Duodenal mucosa (tissue), 2 donors: ENCODE results near the gene SORCS2.

Experiments used
- H3K27ac ChIP-seq: one replicate; pipeline ENCODE4 v1.7.0; 2013; ENCODE audit warnings: low read depth, low read length
- H3K27me3 ChIP-seq, 2 donors: one replicate each; pipeline ENCODE4 v1.7.0; 2013; ENCODE audit warnings: low read length in 2 of 2, control low read depth in 1 of 2; ENCODE audit not compliant: insufficient read depth in 2 of 2, control insufficient read depth in 1 of 2
- H3K36me3 ChIP-seq, 2 donors: one replicate each; pipeline ENCODE4 v1.7.0; 2013; ENCODE audit warnings: low read length in 2 of 2, control low read depth in 1 of 2; ENCODE audit not compliant: insufficient read depth in 2 of 2, control insufficient read depth in 1 of 2
- H3K4me1 ChIP-seq, 2 donors: one replicate each; pipeline ENCODE4 v1.7.0; 2013; ENCODE audit warnings: low read length in 2 of 2, control low read depth in 1 of 2; ENCODE audit not compliant: insufficient read depth in 2 of 2, control insufficient read depth in 1 of 2
- H3K4me3 ChIP-seq, 2 donors: one replicate each; pipeline ENCODE4 v1.7.0; 2013; ENCODE audit warnings: low read length in 2 of 2, low read depth in 1 of 2
- H3K9ac ChIP-seq, 2 donors: one replicate each; pipeline ENCODE4 v1.7.0; 2013; ENCODE audit warnings: low read length in 2 of 2, low read depth in 1 of 2
- H3K9me3 ChIP-seq, 2 donors: one replicate each; pipeline ENCODE4 v1.7.0; 2013; ENCODE audit warnings: low read length in 2 of 2, control low read depth in 1 of 2; ENCODE audit not compliant: control insufficient read depth in 1 of 2

SORCS2 gene

GRCh38 chr4:7192252-7193029 lies at the start of gene SORCS2:
Gene SORCS2 (plus strand): TSS chr4:7192538.
- H3K27ac ChIP-seq: no peak within 1 kb of the TSS
- H3K27me3 ChIP-seq: peaks cover 46 to 59% of the 10 kb centered on the region in 2 donors
- H3K4me1 ChIP-seq: no peaks in the 10 kb centered on the region
- H3K36me3 ChIP-seq: no peaks in the 10 kb centered on the region
- H3K9me3 ChIP-seq: no peaks in the 10 kb centered on the region
- H3K9ac ChIP-seq: no peak within 1 kb of the TSS
- H3K4me3 ChIP-seq: peak within 1 kb of the TSS; percentile 43

DNA sequence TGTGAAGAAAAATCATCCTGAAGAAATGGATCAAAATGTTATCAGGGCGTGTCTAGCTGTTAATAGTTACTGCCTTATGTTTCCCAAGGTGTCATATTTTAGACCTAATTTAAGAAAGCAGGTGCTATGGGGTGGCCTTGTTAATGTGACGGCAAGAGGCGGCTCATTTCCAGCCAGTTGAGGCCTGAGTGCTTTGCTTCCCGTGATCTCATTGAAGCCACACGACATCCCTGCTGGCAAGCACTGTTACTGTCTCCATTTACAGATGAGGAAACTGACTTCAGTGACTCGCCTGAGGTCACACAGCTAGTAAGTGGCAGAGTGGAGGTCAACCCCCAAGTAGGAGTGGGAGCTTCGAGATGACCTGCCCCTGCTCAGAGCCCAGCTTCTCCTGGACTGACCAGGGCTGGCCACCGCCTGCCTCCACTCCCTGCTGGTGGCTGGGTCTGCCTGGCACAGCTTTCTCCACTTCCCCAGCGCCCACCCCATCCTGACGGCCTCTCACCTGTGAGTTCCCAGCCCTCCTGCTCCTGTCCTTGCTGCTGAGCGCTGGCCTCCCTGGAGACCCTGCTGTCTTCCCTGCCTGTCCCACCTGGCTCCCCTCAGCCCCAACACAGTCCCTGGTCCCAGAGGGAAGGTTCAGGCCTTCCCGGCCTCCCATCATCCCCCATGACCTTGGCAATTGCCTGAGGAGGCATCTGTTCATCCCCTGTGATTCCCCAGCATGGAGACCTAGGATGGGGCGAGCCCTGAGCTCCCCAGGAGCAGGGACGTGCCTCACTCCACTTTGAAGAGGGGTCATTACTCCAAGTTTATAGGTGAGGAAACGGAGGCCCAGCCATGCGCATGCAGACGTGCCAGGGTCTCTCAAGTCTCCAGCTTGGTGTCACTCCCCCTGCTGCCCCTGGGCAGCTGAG lies 47.7 kb upstream of the SORCS2 start:
- Histone ChIP-seq H3K36me3 (no peaks in the 10 kb centered on the region), H3K4me1 (no peaks in the 10 kb centered on the region), H3K9me3 (no peaks in the 10 kb centered on the region), H3K9ac (no peak overlapping the region), H3K27me3 (no peaks in the 10 kb centered on the region), H3K27ac (no peak overlapping the region), H3K4me3 (no peak overlapping the region)

- Histone ChIP-seq H3K4me1 (no peaks in the 10 kb centered on the region), H3K36me3 (no peaks in the 10 kb centered on the region), H3K27me3 (no peaks in the 10 kb centered on the region), H3K9ac (no peak overlapping the region), H3K4me3 (no peak overlapping the region), H3K27ac (no peak overlapping the region), H3K9me3 (no peaks in the 10 kb centered on the region)
Measured at GRCh38 chr4:7145291-7145934, 46.9 kb upstream of the SORCS2 start.

GRCh38 chr4:7146059-7146785 lies 46.1 kb upstream of the SORCS2 start:
- Histone ChIP-seq H3K27me3 (no peaks in the 10 kb centered on the region), H3K9ac (no peak overlapping the region), H3K4me1 (no peaks in the 10 kb centered on the region), H3K9me3 (no peaks in the 10 kb centered on the region), H3K4me3 (no peak overlapping the region), H3K36me3 (no peaks in the 10 kb centered on the region), H3K27ac (no peak overlapping the region)

GRCh38 chr4:7146786-7147115 lies 45.6 kb upstream of the SORCS2 start:
- H3K4me3 ChIP-seq: no peak overlapping the region
- no peaks in the 10 kb centered on the region for H3K9me3 ChIP-seq
- no peaks in the 10 kb centered on the region for H3K4me1 ChIP-seq
- no peak overlapping the region for H3K27ac ChIP-seq
- no peaks in the 10 kb centered on the region for H3K36me3 ChIP-seq
- H3K27me3 ChIP-seq: no peaks in the 10 kb centered on the region
- no peak overlapping the region for H3K9ac ChIP-seq

DNA sequence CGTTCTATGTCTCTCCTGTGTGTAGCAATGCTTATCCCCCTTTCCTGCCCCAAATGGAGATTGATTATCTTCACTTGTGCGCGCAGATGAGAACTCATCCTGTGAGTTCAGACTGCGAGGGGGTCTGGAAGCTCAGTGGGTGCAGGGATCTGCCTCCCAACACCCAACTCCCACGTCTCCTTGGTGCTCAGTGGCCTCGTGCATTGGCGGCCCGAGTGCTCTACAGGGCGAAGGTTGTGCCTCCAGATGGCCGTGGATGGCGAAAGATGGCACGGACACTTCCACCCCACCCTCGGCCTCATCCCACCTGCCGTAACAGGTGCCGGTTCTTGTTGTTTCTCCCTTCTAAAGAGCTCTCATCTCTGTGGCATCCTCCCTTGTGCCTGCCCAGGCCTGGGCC lies 45.1 kb upstream of the SORCS2 start:
- Histone ChIP-seq H3K36me3 (no peaks in the 10 kb centered on the region), H3K4me3 (no peak overlapping the region), H3K9me3 (no peaks in the 10 kb centered on the region)

DNA sequence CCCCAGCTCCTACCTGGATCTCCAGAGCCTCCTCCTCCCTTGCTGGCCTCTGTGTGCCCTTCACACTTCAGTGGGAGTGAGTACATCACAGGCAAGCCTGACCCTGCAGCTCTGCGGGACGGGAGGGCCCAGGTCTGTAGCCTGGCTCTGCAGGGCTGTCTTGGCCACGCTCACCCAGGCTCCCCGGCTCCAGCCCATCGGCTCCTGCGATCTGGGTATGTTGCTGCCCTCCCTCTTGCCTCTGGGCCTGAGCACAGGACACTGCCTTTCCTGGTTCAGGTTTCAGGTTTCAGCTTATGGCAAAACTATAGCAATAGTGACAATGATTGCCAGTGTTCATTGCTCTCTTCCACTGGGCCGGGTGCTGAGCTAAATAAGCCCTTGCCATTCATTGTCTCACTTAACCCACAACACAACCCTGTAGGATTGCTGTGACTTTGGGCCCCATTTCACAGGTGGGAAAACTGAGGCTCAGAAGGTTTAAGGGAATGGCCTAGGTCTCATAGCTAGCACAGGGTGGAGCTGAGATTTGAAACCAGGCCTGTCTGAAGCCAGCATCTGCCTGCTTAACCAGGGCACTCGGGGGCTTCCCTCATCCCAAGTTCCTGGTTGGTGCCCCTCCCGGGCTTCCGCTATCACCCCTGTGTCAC lies 44.6 kb upstream of the SORCS2 start:
- Histone ChIP-seq H3K4me1 (no peaks in the 10 kb centered on the region), H3K4me3 (no peak overlapping the region)

More for the DNA sequence above, 45.1 kb upstream of the SORCS2 start:
- no peak overlapping the region for H3K27ac ChIP-seq
- H3K9ac ChIP-seq: no peak overlapping the region
- H3K4me1 ChIP-seq: no peaks in the 10 kb centered on the region
- H3K27me3 ChIP-seq: no peaks in the 10 kb centered on the region

DNA sequence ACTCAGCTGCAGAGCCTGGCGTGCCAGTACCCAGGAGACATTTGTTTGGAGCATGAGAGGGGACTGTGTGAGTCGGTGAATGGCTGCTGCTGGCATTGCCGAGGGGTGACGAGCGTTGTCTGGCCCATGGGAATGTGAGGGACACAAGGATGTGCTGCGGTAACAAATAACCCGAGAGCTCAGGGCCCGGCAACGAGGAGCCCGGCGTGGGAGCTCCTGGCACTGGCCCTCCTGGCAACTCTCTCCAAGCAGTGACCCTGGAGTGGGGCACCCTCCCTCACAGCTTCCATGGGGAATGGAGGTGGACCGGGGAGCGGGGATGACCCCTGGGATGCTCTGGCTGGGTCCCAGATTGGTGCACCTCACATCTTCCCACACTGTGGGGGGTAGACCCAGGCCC lies 44.0 kb upstream of the SORCS2 start:
- H3K9me3 ChIP-seq: no peaks in the 10 kb centered on the region
- no peak overlapping the region for H3K27ac ChIP-seq
- H3K4me3 ChIP-seq: no peak overlapping the region
- no peaks in the 10 kb centered on the region for H3K4me1 ChIP-seq
- no peaks in the 10 kb centered on the region for H3K27me3 ChIP-seq
- H3K36me3 ChIP-seq: no peaks in the 10 kb centered on the region
- no peak overlapping the region for H3K9ac ChIP-seq

More for the DNA sequence above, 44.6 kb upstream of the SORCS2 start:
- Histone ChIP-seq H3K36me3 (no peaks in the 10 kb centered on the region), H3K9me3 (no peaks in the 10 kb centered on the region), H3K9ac (no peak overlapping the region), H3K27ac (no peak overlapping the region), H3K27me3 (no peaks in the 10 kb centered on the region)

DNA sequence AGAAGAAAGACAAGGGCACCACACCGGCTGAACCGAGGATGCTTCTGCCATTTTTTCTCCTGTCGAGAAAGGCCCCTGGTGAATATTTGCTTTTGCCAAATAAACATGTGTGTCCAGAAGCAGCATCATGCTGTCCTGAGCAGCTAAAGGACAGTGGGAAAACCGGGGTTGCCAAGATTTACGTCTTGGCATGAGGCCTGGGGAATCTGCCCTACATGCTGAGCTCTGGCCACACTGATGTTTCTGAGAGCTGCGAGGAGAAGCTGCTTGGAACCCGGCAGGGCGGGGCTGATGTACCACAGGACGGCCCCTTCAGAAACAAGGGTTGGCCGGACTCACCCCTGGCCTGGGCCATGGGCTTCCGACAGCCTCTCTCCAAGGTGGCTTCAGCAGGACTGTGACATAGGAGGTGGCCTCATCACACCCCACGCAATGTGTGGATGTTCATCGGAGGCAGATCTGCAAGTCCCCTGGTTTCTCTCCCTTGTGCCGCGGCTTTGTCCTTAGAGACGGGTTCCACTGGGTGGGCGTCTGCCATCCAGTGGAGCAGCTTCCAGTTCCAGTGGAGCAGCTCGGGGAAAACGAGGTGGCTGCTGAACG lies 42.2 kb upstream of the SORCS2 start:
- Histone ChIP-seq H3K4me3 (no peak overlapping the region), H3K36me3 (no peaks in the 10 kb centered on the region), H3K4me1 (no peaks in the 10 kb centered on the region), H3K27me3 (no peaks in the 10 kb centered on the region), H3K9ac (no peak overlapping the region), H3K9me3 (no peaks in the 10 kb centered on the region), H3K27ac (no peak overlapping the region)
